H1 (cell line): ENCODE measurements around the gene ALDH3A1. TPM values are rescaled to one million over a fixed set of nuclear protein-coding genes. Genes with fewer than 3 reads are reported as not detected.

Experiments
- POLR2AphosphoS5 ChIP-seq: IDR thresholded peaks from 2 replicates; pipeline ENCODE4 v1.6.1; 2011; ENCODE audit warnings: low read depth, low read length
- polyA plus RNA-seq, 7 experiments: library from polyadenylated mRNA; depleted of rRNA in 3 of 7; stranded (reverse) in 5 of 7; unstranded in 2 of 7; fragments of >200 nt in 5 of 7; fragments of 200-250 nt in 2 of 7; gene quantifications; 1 replicate in 5 of 7; 2 replicates in 1 of 7; 4 replicates in 1 of 7; pipeline versions ENCODE4 v1.2.1 to v1.2.3, GENCODE V29; 2011 to 2013; ENCODE audit warnings: missing spikeins in 2 of 7, mixed read lengths in 2 of 7
- total RNA-seq: library from RNA; stranded (reverse); fragmentation: NEBNext Ultra II Directional; extraction: Animal tissue kit (Norgen Biotek cat#: 25700); gene quantifications from 2 replicates; pipeline ENCODE4 v1.2.1, GENCODE V29; 2021
- TF ChIP-seq, protein P1 (sequence below), 3 experiments: IDR thresholded peaks; 1 replicate in 2 of 3; 2 replicates in 1 of 3; pipeline versions ENCODE4 v1.5.1 to v1.6.1; 2011; ENCODE audit warnings: low read length in 3 of 3, mild to moderate bottlenecking in 3 of 3, inconsistent platforms in 2 of 3, low read depth in 1 of 3, moderate library complexity in 1 of 3; ENCODE audit not compliant: insufficient read depth in 1 of 3; ENCODE audit errors: control extremely low read depth in 1 of 3

The ALDH3A1 gene
- total and polyA plus RNA-seq, 2 of the 8 experiments (the other 6 are each of a cell fraction or from before 2014, with no cell fraction given) = 0.37 to 1.4 TPM

DNA sequence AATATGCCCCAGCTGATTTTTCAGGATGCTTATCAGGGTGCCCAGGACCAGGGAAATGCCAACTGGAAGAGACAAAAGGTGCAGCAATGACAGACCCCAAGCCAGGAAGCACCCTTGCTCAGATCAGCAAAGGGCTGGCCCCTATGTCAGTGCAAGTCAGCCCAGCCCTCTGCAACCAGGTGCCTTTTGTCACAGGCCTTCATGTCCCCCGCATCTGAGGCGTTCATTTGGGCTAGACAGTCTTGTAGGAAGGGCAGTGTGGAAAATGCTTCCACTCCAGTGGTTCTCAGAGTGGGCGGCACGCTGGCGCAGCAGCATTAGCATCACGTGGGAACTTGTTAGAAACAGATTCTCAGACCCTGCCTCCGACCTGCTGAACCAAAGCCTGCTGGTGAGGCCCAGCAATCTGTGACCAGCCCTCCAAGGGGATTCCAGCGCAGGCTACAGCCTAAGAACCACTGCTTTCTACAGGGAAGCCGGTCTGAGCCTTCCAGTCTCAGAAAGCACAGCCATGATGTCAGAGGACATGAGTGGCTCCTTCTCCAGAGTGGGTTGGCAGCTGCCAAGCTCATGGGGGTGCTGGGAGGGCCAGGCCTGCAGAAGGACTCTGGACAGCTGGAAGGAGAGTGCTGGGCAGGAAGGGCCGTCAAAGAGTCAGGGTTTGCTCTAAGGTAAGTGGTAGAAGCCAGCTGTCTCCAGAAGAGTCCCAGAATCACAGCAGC lies 44.8 kb downstream of the ALDH3A1 start (continued):
- TF ChIP-seq POLR2AphosphoS5 = no peak
- TF ChIP-seq, protein P1, sequence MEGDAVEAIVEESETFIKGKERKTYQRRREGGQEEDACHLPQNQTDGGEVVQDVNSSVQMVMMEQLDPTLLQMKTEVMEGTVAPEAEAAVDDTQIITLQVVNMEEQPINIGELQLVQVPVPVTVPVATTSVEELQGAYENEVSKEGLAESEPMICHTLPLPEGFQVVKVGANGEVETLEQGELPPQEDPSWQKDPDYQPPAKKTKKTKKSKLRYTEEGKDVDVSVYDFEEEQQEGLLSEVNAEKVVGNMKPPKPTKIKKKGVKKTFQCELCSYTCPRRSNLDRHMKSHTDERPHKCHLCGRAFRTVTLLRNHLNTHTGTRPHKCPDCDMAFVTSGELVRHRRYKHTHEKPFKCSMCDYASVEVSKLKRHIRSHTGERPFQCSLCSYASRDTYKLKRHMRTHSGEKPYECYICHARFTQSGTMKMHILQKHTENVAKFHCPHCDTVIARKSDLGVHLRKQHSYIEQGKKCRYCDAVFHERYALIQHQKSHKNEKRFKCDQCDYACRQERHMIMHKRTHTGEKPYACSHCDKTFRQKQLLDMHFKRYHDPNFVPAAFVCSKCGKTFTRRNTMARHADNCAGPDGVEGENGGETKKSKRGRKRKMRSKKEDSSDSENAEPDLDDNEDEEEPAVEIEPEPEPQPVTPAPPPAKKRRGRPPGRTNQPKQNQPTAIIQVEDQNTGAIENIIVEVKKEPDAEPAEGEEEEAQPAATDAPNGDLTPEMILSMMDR (IDR thresholded peaks at IDR 0.05; ENCODE audit: control extremely low read depth in 1 of 3, insufficient read depth in 1 of 3, low read depth in 1 of 3, low read length in 3 of 3) = no peak
